GM23338 (cell line): ENCODE measurements around the gene DNAJC4. TPM values are rescaled to one million over a fixed set of nuclear protein-coding genes. Genes with fewer than 3 reads are reported as not detected.
A peak's percentile ranks its signal among the peaks of the same experiment; 100 is the strongest.

Source experiments
- ATAC-seq: fragments of 200-7000 bp; cut with Tn5 transposase; 3 replicates; pipeline ENCODE4 v1.9.1; 2020
- DNase-seq: peaks from one replicate; pipeline ENCODE4 v3.0.0-alpha.2; 2015; ENCODE audit warnings: low spot score
- H2AFZ ChIP-seq: fragments of 200-600 bp; sonication (generic); 2 replicates; pipeline ENCODE4 v1.8.0; 2016; ENCODE audit warnings: antibody characterized with exemption, mild to moderate bottlenecking, moderate library complexity
- H3F3A ChIP-seq: fragments of 200-600 bp; sonication (generic); replicated peaks from 2 replicates; pipeline ENCODE4 v1.8.0; 2017; ENCODE audit warnings: antibody characterized with exemption, mixed run types, low read depth
- H3K27ac ChIP-seq: fragments of 200-600 bp; sonication (generic); 2 replicates; pipeline ENCODE4 v1.6.1; 2016; ENCODE audit warnings: low read depth
- H3K27me3 ChIP-seq: fragments of 200-600 bp; sonication (generic); 2 replicates; pipeline ENCODE4 v1.8.0; 2016; ENCODE audit warnings: mild to moderate bottlenecking, mixed run types, moderate library complexity; ENCODE audit not compliant: insufficient read depth
- H3K36me3 ChIP-seq: fragments of 200-600 bp; sonication (generic); 2 replicates; pipeline ENCODE4 v1.8.0; 2016; ENCODE audit warnings: mild to moderate bottlenecking; ENCODE audit not compliant: insufficient read depth
- H3K4me1 ChIP-seq: fragments of 200-600 bp; sonication (generic); 2 replicates; pipeline ENCODE4 v1.8.0; 2016; ENCODE audit warnings: mild to moderate bottlenecking, moderate library complexity; ENCODE audit not compliant: insufficient read depth
- H3K4me2 ChIP-seq: fragments of 200-600 bp; sonication (generic); 2 replicates; pipeline ENCODE4 v1.7.1; 2017; ENCODE audit warnings: mixed run types
- H3K4me3 ChIP-seq: fragments of 200-600 bp; sonication (generic); 2 replicates; pipeline ENCODE4 v1.6.1; 2016; ENCODE audit warnings: mixed run types
- H3K79me2 ChIP-seq: fragments of 200-600 bp; sonication (generic); replicated peaks from 2 replicates; pipeline ENCODE4 v1.8.0; 2017; ENCODE audit warnings: mild to moderate bottlenecking; ENCODE audit not compliant: insufficient read depth
- H3K9me2 ChIP-seq: fragments of 200-600 bp; sonication (generic); 2 replicates; pipeline ENCODE4 v1.8.0; 2017; ENCODE audit not compliant: insufficient read depth
- H4K20me1 ChIP-seq: fragments of 200-600 bp; sonication (generic); replicated peaks from 2 replicates; pipeline ENCODE4 v1.8.0; 2017; ENCODE audit warnings: mild to moderate bottlenecking; ENCODE audit not compliant: insufficient read depth
- H3K27ac Mint-ChIP-seq: 2 replicates; pipeline ENCODE4 v1.8.0; 2020; ENCODE audit warnings: inconsistent platforms, mild to moderate bottlenecking, moderate library complexity, mixed read lengths
- H3K27me3 Mint-ChIP-seq: 3 replicates; pipeline ENCODE4 v1.8.0; 2022; ENCODE audit warnings: low read depth, mild to moderate bottlenecking, moderate library complexity, mixed read lengths, inconsistent platforms; ENCODE audit not compliant: insufficient read depth, poor library complexity
- H3K36me3 Mint-ChIP-seq: 3 replicates; pipeline ENCODE4 v1.8.0; 2021; ENCODE audit warnings: low read depth, mild to moderate bottlenecking, inconsistent platforms, moderate library complexity, mixed read lengths
- H3K4me1 Mint-ChIP-seq: 3 replicates; pipeline ENCODE4 v1.8.0; 2020; ENCODE audit warnings: mild to moderate bottlenecking, inconsistent platforms, mixed read lengths
- H3K4me3 Mint-ChIP-seq: 3 replicates; pipeline ENCODE4 v1.8.0; 2021; ENCODE audit warnings: moderate library complexity, mild to moderate bottlenecking, inconsistent platforms, mixed read lengths
- H3K9me3 Mint-ChIP-seq: 3 replicates; pipeline ENCODE4 v1.8.0; 2020; ENCODE audit warnings: moderate library complexity, mild to moderate bottlenecking, inconsistent platforms, mixed read lengths
- CREB1 ChIP-seq: fragments of 250-450 bp; sonication (Bioruptor Pico); IDR thresholded peaks from 2 replicates; pipeline ENCODE4 v1.5.0; 2020; ENCODE audit warnings: low read depth, mild to moderate bottlenecking, moderate library complexity
- CTCF ChIP-seq, 2 experiments: fragments of 200-600 bp in 1 of 2; sonication (generic) in 1 of 2; conservative IDR thresholded peaks; 2 replicates each; pipeline versions ENCODE4 v1.5.1 to v1.6.1; 2016 to 2017; ENCODE audit warnings: antibody characterized with exemption in 2 of 2, low read depth in 2 of 2, mild to moderate bottlenecking in 2 of 2, moderate library complexity in 1 of 2
- ETS1 ChIP-seq: IDR thresholded peaks from 2 replicates; pipeline ENCODE4 v1.6.1; 2016; ENCODE audit warnings: antibody characterized with exemption
- EZH2 ChIP-seq: fragments of 200-600 bp; sonication (generic); IDR thresholded peaks from one replicate; pipeline ENCODE4 v1.8.0; 2017; ENCODE audit warnings: antibody characterized with exemption, mild to moderate bottlenecking, low read depth; ENCODE audit not compliant: unreplicated experiment
- EZH2phosphoT487 ChIP-seq: fragments of 200-600 bp; sonication (generic); IDR thresholded peaks from one replicate; pipeline ENCODE4 v1.8.1; 2018; ENCODE audit warnings: antibody characterized with exemption; ENCODE audit not compliant: unreplicated experiment
- JUNB ChIP-seq: IDR thresholded peaks from one replicate; pipeline ENCODE4 v1.6.1; 2016; ENCODE audit warnings: antibody characterized with exemption; ENCODE audit not compliant: unreplicated experiment
- NANOG ChIP-seq: IDR thresholded peaks from 2 replicates; pipeline ENCODE4 v1.6.1; 2016; ENCODE audit warnings: antibody characterized with exemption, borderline replicate concordance
- POLR2AphosphoS5 ChIP-seq: IDR thresholded peaks from 2 replicates; pipeline ENCODE4 v1.6.1; 2016; ENCODE audit warnings: antibody characterized with exemption, low read depth
- STAT1 ChIP-seq: IDR thresholded peaks from one replicate; pipeline ENCODE4 v1.6.1; 2016; ENCODE audit warnings: antibody characterized with exemption; ENCODE audit not compliant: unreplicated experiment
- ZNF114 ChIP-seq: fragments of 250-450 bp; sonication (Bioruptor Pico); IDR thresholded peaks from 2 replicates; pipeline ENCODE4 v1.5.0; 2020; ENCODE audit warnings: mild to moderate bottlenecking, moderate library complexity
- ZNF331 ChIP-seq: fragments of 250-450 bp; sonication (Bioruptor Pico); IDR thresholded peaks from 2 replicates; pipeline ENCODE4 v1.5.0; 2020; ENCODE audit warnings: low read depth, mild to moderate bottlenecking, moderate library complexity
- ZNF462 ChIP-seq: fragments of 250-450 bp; sonication (Bioruptor Pico); IDR thresholded peaks from 2 replicates; pipeline ENCODE4 v1.5.0; 2020; ENCODE audit warnings: mild to moderate bottlenecking, moderate library complexity
- polyA plus RNA-seq: library from polyadenylated mRNA; unstranded; fragments of >200 nt; fragmentation: Nextera tagmentation; extraction: Ambion mirVana; gene quantifications from 2 replicates; pipeline ENCODE4 v1.2.1, GENCODE V29; 2016
- total RNA-seq: library from RNA; depleted of rRNA; stranded (reverse); fragments of >200 nt; shearing (Covaris generic); gene quantifications from 2 replicates; pipeline ENCODE4 v1.2.3, GENCODE V29; 2014

Gene DNAJC4
- total and polyA plus RNA-seq, 2 experiments from 2014 or later: 10.5 to 34.4 TPM

GRCh38 chr11:64230985-64231365, 627 bp downstream of the DNAJC4 start:
- DNase-seq (no peak), ATAC-seq (no peak)
- TF ChIP-seq NANOG (no peak), POLR2AphosphoS5 (no peak), EZH2 (no peak), CTCF (conservative IDR thresholded peaks at IDR 0.05; ENCODE audit: low read depth in 2 of 2) (no peak), ETS1 (no peak), EZH2phosphoT487 (no peak), CREB1 (CRISPR knock-in tag) (no peak), ZNF114 (CRISPR knock-in tag) (no peak), JUNB (no peak)
- H3K4me3 ChIP-seq: peak overlapping the region; percentile 94
- peak overlapping the region; percentile 80; the same call in 1 of the 2 replicates for H3K27ac ChIP-seq
- peaks cover 17% of the 10 kb centered on the region; the same call in 1 of the 2 replicates for H3K4me1 ChIP-seq
- H4K20me1 ChIP-seq: no peaks in the 10 kb centered on the region
- H3K36me3 Mint-ChIP-seq: peaks cover 3% of the 10 kb centered on the region; the same call in 1 of the 3 replicates
- peak overlapping the region; percentile 83 for H3K4me3 Mint-ChIP-seq
- no peaks in the 10 kb centered on the region for H3K9me2 ChIP-seq
- peaks cover 27% of the 10 kb centered on the region for H3K27me3 Mint-ChIP-seq
- peaks cover 4% of the 10 kb centered on the region; the same call in 1 of the 2 replicates for H3K79me2 ChIP-seq
- no peaks in the 10 kb centered on the region for H3K36me3 ChIP-seq
- H2AFZ ChIP-seq: peak overlapping the region; percentile 76; the same call in 1 of the 2 replicates
- H3K27ac Mint-ChIP-seq: peak overlapping the region; percentile 73; the same call in 1 of the 2 replicates
- H3K4me1 Mint-ChIP-seq: peaks cover 23% of the 10 kb centered on the region
- peaks cover 23% of the 10 kb centered on the region; the same call in 1 of the 2 replicates for H3K27me3 ChIP-seq
- H3K4me2 ChIP-seq: peak overlapping the region; percentile 96
- no peaks in the 10 kb centered on the region for H3K9me3 Mint-ChIP-seq
- peaks cover 22% of the 10 kb centered on the region for H3F3A ChIP-seq

- H3K4me1 Mint-ChIP-seq: peaks cover 23% of the 10 kb centered on the region
- peaks cover 17% of the 10 kb centered on the region; the same call in 1 of the 2 replicates for H3K4me1 ChIP-seq
- H3K27ac ChIP-seq: no peak overlapping the region
- peak overlapping the region; percentile 94; the same call in 1 of the 2 replicates for H3K4me3 ChIP-seq
- peaks cover 23% of the 10 kb centered on the region; the same call in 1 of the 2 replicates for H3K27me3 ChIP-seq
- peaks cover 30% of the 10 kb centered on the region for H3K27me3 Mint-ChIP-seq
- H3K27ac Mint-ChIP-seq: no peak overlapping the region
- peaks cover 22% of the 10 kb centered on the region for H3F3A ChIP-seq
- H2AFZ ChIP-seq: no peak overlapping the region
- peaks cover 3% of the 10 kb centered on the region; the same call in 1 of the 3 replicates for H3K36me3 Mint-ChIP-seq
- no peaks in the 10 kb centered on the region for H3K9me2 ChIP-seq
- peak overlapping the region; percentile 83 for H3K4me3 Mint-ChIP-seq
- peaks cover 4% of the 10 kb centered on the region; the same call in 1 of the 2 replicates for H3K79me2 ChIP-seq
- DNase-seq: no peak
- peak overlapping the region; percentile 96; the same call in 1 of the 2 replicates for H3K4me2 ChIP-seq
- no peak for ATAC-seq
- no peaks in the 10 kb centered on the region for H3K36me3 ChIP-seq
- H4K20me1 ChIP-seq: no peaks in the 10 kb centered on the region
- H3K9me3 Mint-ChIP-seq: no peaks in the 10 kb centered on the region
- TF ChIP-seq STAT1: no peak
- no peak for TF ChIP-seq NANOG
- no peak for TF ChIP-seq ZNF331 (CRISPR knock-in tag)
- TF ChIP-seq ZNF462 (CRISPR knock-in tag): no peak
- TF ChIP-seq EZH2: no peak
- no peak for TF ChIP-seq ETS1
Measured at GRCh38 chr11:64231546-64231945, 1.2 kb downstream of the DNAJC4 start.
